HG03025 (cell line): Measurements from ENCODE around the gene TESPA1.
"Not testable (repeated sequence)": the region's sequence is repeated elsewhere in the genome, so short reads cannot be mapped to it uniquely, and the experiment has no call there.

ENCODE experiments used
- ATAC-seq: cut with Tn5 transposase; IDR thresholded peaks from one replicate; pipeline ENCODE4 v1.9.1; 2021; ENCODE audit warnings: mild to moderate bottlenecking, moderate library complexity; ENCODE audit not compliant: unreplicated experiment, low FRiP score

The TESPA1 gene

DNA sequence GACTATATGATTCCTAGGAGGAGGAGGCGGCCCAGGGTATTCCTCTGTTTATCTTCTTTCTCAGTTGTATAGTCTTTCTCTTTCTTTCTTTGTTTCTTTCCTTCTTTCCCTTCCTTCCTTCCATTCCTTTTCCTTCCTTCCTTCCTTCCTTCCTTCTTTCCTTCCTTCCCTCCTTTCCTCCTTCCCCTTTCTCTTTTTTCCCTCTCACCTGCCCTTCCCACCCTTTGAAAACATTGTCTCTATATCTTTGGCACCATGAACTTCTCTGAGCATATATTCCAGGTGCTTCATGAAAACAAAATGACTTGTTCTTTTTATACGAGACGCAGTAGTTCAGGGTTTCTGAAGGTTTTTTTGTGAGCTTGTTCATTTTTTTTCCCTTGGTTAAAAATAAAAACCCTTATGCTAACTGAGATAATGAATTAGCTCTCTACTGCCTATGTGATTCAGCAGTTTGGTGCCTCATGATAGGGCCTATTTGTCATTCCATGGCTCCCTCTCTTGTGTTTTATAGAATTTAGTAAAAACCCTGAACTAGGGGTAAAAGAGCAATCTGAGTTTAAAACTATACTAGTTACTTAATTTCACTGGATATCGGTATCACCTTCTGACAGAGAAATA, 3.2 kb upstream of the TESPA1 start:
- no peak for ATAC-seq

DNA sequence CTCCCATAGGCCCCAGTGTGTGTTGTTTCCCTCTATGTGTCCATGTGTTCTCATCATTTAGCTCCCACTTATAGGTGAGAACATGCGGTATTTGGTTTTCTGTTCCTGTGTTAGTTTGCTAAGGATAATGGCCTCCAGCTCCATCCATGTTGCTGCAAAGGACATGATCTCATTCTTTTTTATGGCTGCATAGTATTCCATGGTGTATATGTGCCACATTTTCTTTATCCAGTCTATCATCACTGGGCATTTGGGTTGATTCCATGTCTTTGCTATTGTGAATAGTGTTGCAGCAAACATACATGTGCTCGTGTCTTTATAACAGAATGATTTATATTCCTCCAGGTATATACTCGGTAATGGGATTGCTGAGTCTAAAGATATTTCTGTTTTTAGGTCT, 2.2 kb upstream of the TESPA1 start:
- not testable (repeated sequence) for ATAC-seq

DNA sequence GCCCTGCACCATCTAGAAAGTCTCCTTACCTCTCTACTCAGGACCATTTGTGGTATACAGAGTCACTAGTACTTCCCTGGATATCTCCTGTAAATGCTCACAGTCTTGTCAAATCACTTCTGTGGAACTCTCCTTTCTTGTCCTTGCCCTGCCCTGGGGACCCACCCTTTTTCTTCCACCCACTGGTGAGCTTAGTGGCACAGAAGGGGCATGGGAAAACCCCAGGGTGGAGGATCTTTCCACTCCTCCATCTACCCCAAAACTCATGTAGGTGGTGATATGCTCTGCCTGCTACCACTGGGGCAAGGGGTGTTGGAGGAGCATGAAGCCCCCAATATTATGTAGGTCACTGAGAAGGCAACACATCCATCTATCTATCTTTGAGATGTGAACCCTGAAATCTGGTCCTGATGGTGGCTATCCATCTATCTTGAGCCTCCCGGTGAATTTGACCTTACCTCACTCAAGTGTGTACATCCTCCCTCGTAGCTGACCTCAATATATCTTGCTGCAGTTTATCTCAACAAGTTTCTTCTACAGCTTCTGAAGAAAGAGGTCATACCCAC, 943 bp downstream of the TESPA1 start:
- ATAC-seq: no peak

DNA sequence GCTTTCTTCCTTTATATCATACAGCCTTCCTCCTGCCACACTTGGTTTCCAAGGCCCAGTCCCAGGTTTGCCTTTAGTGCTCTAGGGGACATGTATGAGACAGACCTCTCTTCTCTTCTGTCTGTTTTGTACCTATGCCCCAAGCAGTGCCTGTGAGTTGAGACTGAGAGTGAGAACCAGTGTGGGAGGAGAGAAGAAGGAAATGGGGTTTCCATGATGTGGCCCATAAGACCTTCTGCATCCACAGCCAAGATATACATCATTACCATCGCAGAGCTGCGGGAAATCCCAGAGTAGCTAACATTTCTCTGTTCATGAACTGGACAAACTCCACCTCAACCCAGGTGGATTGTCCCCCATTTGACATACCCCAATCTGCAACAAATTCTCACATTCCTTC, 2.8 kb downstream of the TESPA1 start:
- ATAC-seq: peak; percentile 37

DNA sequence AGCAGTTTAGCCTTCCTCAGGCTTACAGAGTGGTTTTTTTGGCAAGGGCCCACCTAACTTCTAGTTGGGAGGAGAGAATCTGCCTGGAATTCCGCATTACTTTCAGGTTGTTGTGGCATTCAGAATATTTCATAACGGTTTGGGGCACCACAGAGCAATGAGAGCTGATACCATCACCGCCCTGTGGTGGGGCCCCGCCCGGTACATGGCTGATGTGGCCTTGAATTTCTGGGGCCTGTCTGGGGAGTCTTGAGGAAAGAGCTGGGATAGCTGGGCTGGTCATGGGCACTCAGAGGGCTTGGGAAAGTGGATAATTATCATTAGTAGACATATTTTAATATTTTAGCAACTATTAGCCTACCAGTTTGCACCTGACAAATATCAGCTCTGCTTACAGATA, 4.2 kb downstream of the TESPA1 start:
- ATAC-seq: no peak

DNA sequence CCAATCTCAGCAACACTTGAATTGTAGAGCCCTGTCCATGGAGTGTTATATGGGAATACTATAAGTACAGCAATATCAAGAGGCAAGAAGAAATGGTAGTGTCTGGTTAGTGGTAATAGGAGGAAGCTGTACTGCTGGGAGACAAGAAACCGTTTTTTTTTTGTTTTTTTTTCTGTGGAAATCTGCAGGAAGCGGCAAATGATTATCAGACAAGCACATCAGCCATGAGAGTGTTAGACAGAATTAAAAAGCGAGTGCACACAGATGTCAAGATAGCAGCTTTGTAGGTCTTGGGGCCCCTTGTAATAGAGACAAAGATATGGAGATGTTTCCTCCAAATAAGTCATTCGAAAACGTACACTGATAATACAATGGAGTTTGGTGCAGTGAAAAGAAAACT, 6.7 kb downstream of the TESPA1 start:
- no peak for ATAC-seq

DNA sequence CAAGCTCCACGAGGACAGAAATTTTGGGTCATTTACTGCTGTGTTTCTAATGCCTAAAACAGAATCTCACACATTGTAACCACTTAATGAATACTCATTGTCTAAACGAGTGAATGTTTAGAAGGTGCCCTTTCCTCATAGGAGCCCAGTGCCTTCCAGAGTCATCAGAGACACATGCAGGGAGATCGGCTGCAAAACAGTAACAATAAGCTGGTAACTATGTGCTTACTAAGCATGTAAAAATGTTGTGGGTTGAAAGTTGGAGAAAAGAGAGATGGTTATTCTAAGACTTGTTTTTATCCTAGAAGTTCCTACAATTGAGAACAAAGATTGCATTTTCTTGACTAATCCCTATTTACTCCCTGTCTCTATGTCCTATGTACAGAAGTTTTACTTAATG, 7.4 kb downstream of the TESPA1 start:
- no peak for ATAC-seq

DNA sequence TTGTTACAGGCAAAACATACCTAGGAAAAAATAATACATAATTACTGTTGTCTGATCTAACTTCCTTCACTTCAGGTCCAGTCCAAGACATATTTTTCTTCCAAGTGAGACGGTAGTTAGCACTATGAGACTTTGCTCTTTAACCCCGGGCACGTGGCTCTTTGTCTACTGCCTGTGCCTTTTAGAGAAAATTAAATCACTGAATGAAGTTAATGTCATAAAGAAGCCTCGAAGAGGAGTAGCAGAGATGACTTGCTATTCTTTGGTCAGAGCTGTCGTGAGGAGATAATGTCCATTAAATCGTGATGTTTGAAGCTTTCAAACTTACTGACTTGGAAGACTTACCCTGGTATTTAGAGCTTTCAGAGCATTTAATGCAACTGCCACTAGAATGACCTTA, 8.7 kb downstream of the TESPA1 start:
- ATAC-seq: no peak

DNA sequence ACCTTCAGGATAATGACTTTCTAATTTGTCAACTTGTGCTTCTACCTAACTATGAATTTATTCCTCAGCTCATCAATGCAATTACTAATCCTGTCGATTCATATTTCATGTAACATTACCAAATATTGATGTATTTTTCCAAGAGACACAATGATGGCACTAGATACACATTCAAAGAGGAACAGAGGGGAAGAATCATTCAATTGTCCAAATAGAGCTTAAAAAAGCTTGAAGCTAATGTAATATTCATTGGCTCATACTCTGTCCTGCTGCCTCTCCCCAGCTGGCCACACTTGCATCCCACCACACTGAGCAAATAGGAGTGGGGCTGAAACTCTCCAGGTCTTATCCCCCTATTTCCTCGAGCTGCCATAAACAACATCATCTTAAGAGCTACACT, 9.3 kb downstream of the TESPA1 start:
- ATAC-seq: no peak

DNA sequence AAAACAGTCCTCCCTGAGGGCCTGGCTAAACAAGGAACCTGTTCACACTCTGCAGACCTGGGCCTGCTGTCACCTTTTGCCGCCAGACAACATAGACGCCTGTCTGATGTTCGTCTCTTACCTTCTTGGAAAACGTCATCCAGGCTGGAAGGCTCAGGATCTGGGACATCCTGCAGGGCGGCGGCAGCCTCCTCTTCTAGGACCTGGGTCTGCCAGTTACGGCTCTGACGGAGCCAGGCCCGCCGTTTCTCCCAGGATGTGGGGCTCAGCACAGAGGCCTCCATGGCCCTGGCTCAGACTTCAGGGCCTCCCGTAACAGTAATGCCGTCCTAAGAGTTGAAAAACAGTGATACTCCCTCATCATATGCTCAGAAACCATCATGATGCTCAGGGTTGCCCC, 10.3 kb downstream of the TESPA1 start:
- ATAC-seq: no peak

DNA sequence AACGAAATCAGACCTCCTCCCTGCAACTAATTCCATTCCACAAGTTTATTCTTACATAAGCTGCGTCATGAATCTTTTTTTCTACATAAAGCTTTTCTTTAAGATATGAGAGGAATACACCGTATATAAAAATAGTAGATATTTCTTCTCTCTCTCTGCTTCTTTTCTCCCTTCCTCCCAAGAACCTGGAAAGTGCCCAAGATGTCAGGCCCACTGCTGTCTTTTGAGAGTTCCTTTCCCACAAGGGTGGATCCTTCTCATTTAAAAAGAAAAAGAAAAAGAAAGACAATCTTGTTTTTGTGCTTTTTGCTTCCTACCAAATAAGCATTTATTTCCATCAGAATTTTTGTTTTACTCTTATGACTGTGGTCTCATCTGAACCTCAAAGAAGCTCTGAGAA, 11.0 kb downstream of the TESPA1 start:
- ATAC-seq: no peak

DNA sequence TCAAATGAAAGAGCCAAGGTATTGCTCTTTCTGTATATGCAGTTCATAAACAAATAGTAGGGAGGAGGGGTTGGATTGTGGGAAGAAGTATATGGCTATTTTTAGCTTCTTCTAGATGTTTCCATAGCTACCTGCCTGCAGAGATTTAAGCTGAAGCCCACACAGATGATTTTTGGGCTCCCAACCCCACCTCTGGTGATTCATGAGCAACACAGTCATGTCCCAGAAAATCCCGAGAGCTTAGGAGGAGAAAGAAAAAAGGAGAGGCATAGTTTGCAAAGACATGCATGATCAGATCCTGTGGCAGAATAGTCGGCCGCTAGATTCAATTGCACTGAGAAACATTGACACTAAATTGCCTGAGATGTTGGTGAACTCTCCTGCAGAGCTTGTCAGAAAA, 13.8 kb downstream of the TESPA1 start:
- no peak for ATAC-seq

DNA sequence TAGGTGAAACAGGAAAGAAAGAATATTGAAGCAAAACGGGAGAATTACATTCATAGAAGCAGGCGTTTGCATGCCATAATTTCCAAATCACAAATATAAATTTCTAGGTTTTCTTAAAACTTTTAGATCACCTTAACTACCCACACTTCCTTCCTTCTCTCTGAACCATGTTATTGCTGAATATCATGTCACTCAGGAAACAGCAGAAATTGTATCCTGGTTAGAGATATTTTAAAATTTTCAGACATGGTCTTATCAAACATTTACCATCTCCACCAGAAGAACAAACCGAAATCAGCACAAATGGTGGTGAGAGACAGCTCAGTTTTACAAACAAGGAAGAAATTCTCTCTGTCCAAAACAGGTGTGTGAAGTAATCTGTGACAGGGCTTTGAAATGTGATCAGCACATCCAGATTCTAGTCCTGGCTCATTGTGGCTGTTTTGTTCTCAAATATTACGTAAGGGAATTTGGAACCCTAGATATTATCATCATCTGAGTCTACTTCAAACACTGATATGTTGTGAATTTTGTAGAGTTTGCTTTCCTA, 16.3 kb downstream of the TESPA1 start:
- ATAC-seq: no peak

DNA sequence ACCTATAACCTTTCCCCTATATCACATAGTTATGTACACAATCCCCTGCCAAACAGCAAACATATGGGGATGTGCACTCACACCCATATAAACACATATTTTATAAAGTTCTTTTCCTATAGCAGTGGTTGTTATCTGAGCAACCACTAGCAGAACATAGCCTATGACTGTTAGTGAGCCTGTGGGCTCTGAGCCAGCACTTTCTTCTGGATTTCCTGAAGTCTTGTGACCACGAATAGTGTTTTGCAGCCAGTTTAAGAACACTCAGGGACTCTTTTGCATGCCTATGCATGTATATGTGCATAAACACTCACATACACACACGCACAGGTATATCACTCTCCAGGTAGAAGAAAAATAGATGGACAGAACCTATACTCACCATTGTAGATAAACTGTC, 17.1 kb downstream of the TESPA1 start:
- no peak for ATAC-seq

DNA sequence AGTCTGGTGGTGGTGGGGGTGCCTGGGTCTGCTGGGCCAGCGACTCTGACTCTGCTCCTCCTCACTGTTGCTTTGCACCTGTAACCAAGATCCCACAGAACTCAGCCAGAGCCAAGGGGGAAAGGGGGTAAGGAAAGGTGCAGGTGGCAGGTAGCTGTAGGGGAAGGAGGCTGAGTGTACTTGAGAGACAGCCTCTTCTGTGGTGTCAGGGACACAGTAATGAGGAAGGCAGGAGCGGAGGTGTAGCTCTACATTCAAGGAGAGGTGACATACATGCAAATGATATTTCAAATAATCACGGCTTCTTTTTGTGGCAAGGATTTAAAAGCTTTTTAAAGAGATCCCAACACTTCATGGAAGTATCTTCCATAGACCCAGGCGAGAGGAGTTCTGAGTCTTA, 23.4 kb downstream of the TESPA1 start:
- ATAC-seq: no peak

DNA sequence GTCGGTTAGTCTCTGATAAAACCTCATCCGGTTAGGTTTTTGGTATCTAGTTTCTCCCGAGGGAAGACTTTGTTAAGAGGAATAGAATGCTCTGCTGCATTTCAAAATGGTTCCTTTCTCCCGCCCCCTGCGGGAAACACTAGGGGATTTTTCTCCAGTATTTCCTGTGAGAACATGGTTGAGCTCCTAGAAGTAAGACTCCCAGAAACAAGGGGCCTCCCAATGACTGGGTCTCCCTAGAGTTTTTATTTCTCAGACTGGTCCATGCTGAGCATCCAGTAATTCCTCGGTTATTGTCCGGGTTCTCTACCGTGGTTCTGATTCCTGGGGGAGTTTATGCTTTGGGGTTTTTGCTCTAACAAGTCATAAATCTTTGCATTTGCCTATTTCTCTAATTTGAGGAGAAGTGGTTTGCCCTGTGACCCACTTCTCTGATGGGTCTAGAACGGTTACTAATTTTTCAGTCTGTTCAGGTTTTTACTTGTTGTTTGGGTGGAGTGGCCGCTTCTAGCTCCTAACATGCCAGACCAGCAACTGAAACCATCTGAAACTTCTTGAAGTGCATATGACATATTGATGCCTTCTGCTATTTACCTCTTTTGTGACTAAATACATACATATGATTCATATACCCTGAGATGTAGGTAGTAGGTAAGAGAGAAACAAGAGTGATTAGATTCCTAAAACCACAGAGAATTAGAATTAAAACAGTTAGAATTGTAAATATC, 25.1 kb downstream of the TESPA1 start:
- ATAC-seq: peak; percentile 82

DNA sequence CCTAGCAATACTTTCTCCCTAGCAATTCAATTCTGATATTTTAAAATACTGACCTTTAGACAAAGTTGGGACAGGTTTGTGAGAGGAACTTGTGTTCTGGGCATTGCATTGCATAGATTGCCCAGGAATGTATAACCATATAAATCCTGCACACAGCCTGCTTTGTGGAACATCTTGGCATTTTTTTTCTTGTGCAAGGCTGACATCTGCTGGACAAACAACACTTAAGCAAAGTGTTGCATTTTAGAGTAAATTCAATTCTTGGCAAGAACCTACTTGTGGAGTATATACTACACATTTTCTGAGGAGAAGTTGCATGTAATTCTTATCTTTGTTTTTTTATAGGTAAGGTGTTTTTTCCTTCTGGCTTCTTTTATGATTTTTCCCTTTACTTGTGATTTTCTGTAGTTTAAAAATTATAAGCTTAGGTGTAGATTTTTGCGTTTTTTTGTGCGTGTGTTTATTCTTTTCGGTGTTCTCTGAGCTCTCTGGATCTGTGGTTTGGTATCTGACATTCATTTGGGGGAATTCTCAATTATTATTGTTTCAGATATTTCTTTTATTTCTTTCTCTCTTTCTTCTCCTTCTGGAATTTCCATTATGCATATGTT, 26.4 kb downstream of the TESPA1 start:
- no peak for ATAC-seq

DNA sequence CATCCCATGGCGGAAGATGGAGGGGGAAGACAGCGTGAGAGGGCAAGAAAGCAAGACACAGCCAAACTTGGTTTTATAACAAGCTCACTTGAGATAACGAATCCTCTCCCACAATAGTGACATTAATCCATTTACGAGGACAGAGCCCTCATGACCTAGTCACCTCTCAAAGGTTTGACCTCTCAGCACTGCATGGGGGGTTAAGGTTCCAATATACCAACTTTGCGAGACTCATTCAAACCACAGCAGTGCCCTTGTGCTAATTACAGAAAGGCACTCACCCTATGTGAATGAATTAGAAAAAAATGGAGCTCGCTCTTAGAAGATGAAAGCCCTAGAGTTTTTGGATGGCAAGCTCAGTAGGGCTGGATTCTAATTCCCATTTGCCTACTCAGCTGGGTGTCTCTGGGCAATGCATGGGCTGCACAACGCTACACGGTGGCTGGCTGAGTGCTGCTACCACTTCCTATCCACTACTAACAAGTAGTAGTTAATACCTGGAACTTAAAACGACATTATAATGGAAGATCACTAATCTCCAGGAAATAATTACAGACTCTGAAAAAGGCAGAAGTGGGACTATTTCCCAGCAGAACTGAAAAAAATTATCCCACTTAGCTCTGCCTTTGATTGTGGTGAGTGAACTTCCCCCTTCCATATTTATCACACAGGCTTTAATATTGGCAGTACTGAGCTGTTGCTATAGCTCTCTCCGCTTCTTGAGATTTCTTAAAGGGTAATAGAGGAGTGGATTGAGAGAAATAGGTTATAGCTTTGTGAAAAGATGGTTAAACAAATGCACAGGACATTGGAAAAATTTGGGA, 27.5 kb downstream of the TESPA1 start:
- ATAC-seq: no peak

DNA sequence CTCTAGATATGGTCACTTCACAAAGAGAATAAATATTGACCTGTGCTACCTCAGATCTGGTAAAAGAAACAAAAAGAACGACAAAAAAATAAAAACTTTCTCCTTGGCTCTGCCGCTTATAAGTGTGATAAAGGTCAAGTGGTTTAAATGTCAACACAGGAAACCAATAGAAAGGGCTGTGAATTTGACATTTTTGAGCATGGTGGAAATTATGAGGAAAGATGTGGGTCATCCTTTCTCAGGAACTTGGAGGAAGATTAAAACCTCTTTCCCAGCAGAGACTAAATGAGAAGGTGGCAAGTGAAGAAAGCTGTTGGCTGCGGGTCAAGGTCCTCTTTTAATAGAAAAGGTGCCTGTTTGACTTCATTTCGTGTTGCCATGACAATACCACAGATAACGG, 28.2 kb downstream of the TESPA1 start:
- ATAC-seq: no peak

DNA sequence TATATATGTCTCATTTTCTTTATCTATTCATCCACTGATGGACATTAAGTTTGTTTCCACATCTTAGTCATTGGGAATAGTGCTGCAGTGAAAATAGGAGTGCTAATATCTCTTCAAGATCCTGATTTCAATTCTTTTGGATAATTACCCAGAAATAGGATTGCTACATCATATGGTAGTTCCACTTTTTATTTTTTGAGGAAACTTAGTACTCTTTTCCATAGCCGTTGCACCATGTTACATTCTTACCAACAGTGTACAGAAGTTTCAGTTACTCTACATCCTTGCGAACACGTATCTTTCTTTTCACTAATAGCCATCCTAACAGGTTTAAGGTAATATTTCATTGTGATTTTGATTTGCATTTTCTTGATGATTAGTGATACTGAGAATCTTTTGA, 29.8 kb downstream of the TESPA1 start:
- ATAC-seq: no peak

DNA sequence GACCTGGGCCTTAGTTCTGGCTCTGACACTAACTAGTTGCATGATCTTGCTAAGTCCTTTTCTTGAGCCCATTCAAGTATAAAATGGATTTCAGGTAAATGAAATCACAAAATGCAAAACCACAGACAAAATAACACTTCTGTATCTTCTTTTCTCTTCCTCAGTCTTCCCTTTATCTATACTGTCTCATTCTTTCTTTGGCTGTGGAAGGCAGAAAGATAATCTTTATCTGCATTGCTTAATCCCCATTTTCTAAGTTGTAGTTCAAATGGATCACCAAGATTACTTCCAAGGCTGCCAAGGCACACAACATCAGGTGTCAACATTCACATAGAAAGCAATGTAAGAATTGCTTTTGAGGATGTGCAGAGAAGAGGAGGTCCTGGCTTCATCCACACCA, 30.3 kb downstream of the TESPA1 start:
- ATAC-seq: no peak
